NCI-H2029 treated with DMSO at 0.1 percent for 48 hours (cell line): ENCODE data around the gene TFIP11.
"Not testable (repeated sequence)": the region's sequence is repeated elsewhere in the genome, so short reads cannot be mapped to it uniquely, and the experiment has no call there.

Experiments
- DNase-seq: peaks from one replicate; lab custom pipeline; 2025; lab: John Stamatoyannopoulos, UW

TFIP11 gene

DNA sequence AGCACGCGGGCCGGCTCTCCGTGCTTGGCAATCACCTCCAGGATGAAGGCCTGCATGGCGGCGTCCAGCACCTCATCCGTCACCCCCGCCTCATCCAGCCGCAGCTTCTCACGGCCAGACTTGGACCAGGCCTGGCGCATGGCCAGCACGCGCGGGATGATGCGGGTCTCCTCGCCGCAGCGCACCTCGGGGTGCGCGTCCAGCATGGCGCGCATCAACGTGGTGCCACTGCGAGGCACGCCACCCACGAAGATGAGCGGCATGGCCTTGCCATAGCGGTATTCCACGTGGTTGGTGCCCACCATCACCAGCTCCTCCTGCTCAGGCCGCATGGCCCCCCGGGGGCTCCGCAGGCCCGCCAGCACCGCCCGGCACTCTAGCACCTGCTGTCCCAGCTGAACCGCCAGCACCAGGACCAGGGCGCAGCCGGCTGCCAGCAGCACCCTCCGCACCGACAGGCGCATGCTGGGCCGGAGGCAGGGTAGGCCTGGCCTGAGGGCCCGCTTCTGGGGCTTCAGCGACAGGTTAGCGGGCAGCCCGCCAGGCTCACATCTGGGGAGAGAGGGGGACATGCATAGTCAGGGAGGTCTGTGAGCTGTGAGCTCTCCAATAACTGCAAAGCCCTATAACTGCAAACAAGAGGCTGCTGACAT lies 29.0 kb upstream of the TFIP11 start:
- no peak for DNase-seq

DNA sequence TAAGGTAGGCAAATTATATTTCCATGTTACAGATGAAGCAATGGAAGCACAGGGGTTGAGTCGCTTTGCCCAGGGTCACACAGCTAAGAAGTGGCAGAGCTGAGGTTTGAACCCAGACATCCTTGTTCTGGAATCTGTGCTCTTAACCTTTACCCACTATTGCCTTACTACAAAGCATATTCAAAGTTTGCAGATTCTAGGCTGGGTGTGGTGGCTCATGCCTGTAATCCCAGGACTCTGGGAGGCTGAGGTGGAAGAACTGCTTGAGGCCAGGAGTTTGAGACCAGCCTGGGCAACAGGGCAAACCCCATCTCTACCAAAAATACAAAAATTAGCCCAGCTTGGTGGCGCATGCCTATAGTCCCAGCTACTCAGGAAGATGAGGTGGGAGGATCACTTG lies 27.8 kb upstream of the TFIP11 start:
- no peak for DNase-seq

DNA sequence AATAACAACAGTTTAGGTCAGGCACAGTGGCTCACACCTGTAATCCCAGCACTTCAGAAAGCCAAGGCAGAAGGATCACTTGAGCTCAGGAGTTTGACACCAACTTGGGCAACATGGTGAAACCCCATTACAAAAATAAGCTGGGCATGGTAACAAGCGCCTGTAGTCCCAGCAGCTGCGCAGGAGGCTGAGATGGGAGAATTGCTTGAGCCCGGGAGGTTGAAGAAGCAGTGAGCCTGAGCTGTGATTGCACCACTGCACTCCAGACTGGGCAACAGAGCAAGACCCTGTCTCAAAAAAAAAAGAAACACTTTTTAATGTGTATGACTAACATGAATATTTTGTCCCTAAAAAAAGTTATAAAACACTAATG lies 24.5 kb upstream of the TFIP11 start:
- no peak for DNase-seq

DNA sequence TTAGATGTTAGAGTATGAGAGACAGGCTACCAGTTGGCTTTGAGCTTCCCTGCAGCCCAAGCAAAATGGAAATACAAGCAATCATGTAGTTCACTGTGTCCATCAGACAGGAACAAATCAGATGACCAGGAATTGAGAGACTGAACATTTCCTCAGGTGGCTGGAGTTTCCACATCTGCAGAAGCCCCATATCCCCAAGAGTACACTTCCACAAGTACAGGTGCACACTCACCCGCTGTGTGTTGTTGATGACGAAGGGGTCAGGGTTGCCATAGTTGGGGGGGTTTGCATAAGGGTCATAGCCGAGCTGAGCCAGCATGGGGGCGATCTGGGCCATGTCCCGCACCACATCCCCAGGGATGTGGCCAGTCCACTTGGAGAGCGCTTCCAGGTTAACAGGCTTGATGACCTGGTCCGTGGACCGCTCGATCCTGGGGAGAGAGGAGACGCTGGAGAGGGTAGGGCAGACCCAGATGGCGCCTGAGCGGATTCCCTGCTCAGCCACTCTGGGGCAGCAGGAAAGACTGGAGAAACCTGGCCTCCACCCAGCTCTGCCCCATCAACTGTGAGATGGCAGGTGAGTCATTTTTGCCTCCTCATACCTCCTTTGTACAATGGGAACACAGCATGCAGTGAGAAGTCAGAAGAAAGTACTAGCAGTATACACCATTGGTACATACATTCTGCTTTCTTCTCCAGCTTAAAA lies 23.9 kb upstream of the TFIP11 start:
- no peak for DNase-seq

DNA sequence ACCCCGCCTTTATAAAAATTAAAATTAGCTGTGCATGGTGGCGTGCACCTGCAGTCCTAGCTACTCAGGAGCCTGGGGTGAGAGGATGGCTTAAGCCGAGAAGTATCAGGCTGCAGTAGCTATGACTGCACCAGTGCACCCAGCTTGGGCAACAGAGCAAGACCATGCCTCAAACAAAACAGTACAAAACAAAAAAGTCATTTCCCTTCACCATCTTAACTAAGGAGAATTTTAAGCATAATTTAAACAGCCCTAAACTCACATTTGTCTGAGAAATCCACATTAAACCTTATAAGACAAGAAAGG lies 23.3 kb upstream of the TFIP11 start:
- DNase-seq, result no peak

DNA sequence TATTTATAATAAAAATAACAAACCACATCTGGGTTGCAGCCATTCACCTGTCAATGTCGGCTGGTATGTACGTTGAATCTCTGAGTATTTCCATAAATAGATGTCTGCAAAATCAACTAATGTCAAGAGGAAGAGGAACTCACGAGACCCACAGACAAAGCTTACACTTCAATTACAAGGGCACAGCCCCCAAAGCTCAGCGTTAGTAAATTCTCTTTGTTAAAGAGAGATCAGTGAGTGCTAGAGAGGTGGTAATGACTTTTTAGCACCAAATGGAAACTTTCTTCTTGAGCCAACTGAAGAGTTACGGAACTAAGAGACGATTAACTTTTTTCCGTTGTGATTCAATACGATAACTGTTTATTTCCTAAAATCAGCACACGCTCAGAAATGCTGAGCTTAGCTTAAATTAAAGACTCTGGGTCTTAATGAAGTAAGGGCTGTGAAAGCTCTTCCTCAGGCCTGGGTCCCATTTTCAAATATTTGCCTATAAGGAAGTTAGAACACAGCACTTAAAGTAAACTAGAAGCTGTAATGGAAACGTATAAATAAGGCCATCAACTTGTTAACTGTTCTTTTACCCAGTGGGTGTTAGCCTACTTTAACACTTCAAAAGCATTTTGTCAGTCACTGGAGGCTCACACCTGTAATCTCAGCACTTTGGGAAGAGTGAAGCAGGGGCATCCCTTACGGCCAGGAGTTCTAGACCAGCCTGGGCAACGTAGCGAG lies 22.8 kb upstream of the TFIP11 start:
- DNase-seq, result no peak

DNA sequence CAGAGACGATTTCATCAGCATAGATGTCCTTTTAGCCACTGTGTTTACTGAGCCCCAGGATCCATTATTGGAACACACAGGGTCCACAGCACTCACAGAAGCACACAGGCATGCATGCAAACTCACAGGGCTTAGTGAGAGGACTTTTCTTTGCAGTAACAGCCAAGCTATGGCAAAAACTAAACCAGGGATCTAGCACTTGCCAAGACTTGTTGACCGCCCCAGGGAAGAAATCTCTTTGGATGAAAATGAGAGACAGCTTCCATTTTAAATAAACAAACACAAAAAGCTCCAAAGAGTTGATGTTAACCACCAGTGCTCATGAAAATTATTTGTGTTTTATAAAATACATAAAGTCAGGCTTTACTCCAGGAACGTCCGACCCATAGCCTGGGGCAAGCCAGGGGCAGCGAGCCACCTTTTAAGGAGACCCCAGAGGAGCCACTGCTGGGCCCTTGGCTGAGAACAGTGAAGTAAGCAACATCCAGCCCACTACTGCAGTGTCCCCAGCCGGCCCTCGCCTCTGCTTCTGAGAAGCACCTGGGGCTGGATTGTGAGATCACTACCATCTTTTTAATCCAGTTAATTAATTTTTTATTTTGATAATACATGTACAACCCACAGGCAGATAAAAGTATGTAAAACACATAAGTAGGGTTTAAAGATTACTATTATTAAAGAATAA lies 22.0 kb upstream of the TFIP11 start:
- DNase-seq, result no peak

DNA sequence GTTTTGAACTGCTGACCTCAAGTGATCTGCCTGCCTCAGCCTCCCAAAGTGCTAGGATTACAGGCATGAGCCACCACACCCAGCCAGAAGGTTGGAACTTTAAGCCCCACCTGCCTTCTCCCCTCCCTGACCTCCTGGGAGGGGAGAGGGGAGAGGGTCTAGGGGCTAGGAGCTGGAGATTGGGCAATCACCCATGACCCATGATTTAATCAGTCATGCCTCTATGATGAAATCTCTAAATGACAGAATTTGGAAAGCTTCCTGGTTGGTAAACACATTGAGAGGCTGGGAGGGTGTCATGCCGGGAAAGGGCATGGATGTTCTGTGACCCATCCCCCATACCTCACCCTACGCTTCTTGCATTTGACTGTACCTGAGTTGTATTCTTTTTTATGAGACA lies 17.1 kb upstream of the TFIP11 start:
- peak; percentile 73 for DNase-seq

DNA sequence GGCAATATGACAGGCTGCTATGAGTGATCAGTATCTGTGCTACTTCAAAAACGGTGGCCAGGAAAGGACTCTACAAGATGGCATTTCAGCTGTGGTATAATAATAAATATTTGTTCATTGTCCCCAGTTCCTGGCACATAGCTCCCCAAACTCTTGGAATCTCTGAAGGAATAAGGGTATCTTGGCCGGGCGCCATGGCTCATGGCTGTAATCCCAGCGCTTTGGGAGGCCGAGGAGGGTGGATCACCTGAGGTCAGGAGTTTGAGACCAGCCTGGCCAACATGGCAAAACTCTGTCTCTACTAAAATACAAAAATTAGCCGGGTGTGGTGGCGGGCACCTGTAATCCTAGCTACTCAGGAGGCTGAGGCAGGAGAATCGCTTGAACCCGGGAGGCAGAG lies 16.2 kb upstream of the TFIP11 start:
- not testable (repeated sequence) for DNase-seq

DNA sequence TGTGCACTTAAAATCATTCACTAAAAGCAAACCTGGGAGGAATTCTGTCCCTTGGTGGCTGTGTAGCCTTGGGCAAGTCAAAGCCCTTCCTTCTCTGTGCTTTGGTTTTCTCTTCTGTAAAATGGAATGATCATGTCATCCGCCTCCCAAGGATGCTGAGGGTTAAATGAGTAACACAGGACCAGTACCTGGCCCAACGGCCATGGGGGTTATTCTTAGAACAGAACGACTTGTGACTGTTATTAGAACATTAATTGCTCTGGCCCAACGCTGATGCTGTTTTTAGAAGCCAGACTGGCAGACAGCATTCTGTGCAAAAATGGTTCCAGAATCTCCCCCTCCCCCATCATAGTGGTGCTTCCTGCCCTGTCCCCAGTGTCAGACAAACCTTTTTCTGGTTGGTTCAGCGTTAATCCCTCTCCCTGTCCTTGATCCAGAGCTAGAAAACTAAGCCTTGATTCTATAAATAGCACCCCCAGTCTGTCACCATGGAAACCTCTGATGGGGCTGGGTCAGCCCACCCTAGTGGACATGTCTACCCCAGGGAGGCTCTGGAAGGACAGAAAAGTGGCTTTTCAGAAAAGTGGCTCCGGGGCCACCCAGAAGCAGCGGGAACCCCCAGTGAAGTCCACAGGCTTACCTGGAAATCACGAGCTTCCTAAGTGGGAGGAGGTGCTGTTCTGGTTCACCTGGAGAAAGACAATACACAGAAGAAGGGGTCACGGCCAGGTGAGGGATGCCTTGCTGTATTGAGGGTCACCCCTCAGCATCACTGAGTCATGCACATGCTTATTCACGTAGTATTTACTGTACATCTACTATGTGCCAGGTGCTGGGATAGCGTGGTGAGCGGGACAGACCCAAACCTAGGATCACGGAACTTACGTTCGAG lies 15.5 kb upstream of the TFIP11 start:
- no peak for DNase-seq

DNA sequence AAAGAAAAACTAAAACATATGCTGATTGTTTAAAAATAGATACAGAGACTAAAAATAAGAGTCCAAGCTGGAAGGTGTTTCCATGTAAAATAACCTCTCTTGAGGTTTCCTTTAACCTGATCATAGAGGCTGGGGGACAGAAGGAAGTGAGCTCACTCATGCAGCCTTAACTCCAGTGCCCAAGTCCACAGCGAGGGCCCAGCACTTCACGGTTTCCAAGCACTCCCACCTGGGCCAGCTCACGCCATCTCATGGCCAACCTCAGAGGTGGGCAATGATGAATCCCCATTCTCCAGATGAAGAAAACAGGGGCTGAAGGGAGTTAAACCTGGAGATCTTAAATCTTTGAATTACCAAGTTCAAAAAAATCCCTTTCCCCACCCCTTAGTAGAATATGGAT lies 14.9 kb upstream of the TFIP11 start:
- no peak for DNase-seq

DNA sequence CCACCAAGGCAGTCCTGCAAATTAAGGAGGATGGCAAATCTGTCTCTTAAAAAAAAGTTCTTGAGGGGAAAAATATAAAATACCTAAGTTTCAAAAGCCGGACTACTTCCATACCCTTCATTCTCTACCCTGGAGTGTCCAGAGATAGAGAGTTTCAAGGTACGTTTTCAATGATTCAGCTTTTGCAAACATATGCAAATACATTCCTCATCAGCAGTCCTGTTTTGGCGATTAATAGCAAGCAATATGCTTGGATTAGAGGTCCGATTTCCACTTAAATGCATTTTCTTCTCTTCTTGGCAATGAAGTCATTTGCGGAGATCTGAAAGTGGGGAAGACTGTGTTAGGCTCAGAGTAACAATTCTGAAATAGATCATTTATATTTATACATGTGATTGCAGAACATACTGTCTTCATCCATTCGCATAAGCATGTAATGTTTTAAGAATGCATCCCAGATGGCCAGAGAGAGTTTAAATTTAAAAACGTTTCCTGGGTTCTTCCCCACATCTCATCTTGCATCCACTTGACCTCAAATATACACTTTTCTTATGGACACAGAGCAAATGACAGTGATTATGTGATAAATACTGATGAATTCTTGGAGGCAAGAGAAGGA lies 13.8 kb upstream of the TFIP11 start:
- DNase-seq, result no peak

DNA sequence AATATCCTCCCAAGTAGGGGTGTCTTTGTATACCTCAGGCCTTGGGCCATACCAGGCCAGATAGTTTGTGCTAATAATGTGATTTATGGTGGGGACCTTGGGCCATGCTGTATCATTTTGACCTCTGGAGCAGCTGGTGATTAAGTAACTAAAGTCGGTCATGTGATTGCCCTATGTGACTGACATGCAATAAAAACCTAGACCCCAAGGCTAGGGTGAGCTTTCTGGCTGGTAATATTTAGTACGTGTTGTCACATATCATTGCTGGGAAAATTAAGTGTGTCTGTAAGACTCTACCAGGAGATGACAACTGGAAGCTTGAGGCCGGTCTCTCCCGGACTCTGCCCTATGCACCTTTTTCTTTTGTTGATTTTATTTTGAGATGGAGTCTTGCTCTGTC lies 12.6 kb upstream of the TFIP11 start:
- no peak for DNase-seq

DNA sequence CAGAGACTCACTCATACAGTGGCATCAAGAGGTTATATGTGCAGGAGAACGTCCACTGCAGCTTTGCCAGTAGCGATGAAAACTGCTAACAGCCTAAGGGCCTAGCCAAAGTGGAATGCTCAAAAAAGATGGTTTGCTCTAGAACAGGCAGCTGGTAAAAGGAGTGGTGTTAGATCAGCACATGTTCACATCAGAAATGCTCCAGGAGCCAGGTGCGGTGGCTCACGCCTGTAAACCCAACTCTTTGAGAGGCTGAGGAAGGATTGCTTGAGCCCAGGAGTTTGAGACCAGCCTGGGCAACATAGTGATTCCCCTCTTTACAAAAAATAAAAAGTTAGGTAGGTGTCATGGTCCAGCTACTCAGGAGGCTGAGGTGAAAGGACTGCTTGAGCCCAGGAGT lies 10.3 kb upstream of the TFIP11 start:
- no peak for DNase-seq

DNA sequence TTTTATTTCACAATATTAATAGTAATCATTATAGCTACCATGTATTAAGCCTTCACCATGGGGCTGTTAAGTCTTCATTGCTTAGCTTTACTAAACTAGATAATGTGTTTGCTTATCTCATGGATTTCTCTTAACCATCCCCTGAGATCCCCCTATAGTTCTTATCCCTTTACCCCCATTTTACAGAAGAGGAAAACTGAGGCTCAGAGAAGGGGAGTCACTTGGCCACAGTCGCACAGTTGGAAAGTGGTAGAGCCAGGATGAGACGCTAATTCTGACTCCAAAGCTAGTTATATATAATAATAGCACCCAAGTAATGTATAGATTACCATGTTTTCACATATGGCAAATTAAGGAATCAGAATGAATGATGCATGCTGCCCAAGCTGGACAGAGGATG lies 9.7 kb upstream of the TFIP11 start:
- DNase-seq, result no peak

DNA sequence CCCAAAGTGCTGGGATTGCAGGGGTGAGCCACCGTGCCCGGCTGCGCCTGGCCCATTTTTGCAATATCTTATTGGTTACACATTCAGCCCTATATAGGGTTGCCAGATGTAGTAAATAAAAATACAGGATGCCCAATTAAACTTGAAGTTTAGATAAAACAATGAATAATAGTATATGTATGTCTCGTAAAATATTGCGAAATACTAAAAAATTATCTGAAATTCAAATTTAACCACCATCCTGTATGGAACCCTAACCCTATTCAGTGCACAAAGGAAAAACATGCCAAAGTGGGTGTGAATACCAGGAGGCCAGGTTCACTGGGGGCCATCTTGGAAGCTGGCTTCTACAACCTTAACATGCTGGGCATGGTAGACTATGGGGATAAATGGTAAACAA lies 5.2 kb upstream of the TFIP11 start:
- no peak for DNase-seq

DNA sequence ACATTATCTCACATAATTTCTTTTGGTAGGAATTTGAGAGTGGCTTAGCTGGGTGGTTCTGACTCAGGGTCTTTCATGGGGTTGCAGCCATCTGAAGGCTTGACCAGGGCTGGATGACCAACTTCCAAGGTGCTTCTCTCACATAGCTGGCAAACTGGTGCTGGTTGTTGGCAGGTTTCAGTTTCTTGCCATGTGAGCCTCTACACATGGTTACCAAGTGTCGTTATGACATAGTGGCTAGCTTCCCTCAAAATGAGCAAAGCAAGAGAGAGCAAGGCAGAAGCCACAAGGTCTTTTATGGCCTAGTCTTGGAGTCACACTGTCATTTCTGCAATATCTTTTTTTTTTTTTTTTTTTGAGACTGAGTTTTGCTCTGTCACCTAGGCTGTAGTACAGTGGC lies 4.2 kb upstream of the TFIP11 start:
- DNase-seq, result no peak

DNA sequence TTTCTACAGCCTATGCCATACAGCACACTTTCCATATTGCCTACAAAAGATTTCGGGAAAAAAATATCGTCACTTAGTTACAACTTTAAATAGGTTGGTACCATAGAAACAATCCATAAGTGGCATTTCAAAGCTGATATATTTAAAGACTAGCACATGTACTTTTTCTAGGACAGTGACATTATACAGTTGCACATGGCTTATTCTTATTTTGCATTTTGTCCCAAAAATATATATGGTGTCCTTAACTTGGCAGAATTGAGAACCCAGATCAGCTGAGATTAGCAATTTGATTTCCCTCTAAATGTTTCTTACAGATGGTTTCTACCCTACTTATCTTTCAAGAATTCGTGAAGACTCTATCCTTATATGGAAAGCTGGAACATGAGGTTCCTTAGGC lies 3.7 kb upstream of the TFIP11 start:
- DNase-seq, result no peak

DNA sequence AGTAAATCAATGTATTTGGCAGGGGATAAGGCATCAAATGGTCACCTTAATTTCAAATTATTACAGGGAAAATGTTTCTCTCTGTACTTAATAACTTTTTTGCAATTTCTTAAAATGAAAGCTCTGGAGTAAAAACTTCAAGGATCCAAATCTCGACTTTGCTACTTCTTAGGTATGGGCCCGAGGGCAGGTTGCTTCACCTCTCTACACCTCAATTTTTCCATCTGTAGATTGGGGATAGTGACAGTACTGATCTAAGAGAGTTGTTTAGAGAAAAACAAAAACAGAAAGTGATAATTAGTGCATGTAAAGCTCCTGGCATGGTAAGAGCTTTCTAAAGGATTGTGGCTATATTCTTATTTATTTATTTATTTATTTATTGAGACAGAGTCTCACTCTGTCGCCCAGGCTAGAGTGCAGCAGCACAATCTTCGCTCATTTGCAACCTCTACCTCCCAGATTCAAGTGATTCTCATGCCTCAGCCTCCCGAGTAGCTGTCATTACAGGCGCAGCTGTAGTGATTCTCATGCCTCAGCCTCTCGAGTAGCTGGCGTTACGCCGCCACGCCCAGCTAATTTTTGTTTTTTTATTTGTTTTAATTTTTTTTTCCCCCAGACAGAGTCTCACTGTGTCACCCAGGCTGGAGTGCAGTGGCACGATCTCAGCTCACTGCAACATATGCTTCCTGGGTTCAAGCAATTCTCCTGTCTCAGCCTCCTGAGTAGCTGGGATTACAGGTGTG lies 2.3 kb upstream of the TFIP11 start:
- no peak for DNase-seq

DNA sequence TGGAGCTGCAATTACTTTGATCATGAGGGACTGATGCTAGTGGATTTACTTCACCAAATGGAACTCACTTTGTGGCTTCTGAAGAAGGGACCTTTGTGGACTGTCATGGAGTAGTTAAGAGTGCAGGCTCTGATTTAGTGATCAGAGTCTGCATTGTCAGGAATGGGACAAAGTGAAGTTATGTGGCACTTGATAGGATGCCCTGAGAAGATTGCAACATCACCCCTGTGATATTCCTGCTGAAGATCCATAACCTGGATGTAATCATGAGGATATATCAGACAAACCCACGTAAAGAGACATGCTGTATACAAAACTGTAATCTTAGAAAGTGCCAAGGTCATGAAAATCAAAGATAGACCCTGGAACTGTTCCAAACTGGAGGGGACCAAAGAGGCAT lies 1.6 kb upstream of the TFIP11 start:
- no peak for DNase-seq

DNA sequence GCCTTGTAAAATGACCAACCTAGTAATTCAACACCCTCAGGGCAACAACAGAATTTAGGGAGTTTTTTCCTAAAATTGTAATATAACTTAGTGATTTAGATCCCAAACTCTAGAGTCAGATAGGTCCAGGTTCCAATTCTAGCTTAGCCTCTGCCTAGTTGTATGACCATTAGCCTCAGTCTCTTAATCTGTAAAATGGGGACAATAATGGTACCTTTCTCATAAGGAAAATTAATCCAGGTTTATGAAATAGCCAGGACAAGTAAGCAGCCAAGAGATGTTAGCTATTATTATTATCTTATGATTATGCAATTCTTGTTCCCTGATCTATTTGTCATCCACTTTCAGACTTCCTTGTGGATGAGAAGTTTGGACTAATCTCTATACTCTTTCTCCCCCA lies 4.1 kb downstream of the TFIP11 start:
- no peak for DNase-seq
